ENCODE data around the gene SFRP5.

DNA sequence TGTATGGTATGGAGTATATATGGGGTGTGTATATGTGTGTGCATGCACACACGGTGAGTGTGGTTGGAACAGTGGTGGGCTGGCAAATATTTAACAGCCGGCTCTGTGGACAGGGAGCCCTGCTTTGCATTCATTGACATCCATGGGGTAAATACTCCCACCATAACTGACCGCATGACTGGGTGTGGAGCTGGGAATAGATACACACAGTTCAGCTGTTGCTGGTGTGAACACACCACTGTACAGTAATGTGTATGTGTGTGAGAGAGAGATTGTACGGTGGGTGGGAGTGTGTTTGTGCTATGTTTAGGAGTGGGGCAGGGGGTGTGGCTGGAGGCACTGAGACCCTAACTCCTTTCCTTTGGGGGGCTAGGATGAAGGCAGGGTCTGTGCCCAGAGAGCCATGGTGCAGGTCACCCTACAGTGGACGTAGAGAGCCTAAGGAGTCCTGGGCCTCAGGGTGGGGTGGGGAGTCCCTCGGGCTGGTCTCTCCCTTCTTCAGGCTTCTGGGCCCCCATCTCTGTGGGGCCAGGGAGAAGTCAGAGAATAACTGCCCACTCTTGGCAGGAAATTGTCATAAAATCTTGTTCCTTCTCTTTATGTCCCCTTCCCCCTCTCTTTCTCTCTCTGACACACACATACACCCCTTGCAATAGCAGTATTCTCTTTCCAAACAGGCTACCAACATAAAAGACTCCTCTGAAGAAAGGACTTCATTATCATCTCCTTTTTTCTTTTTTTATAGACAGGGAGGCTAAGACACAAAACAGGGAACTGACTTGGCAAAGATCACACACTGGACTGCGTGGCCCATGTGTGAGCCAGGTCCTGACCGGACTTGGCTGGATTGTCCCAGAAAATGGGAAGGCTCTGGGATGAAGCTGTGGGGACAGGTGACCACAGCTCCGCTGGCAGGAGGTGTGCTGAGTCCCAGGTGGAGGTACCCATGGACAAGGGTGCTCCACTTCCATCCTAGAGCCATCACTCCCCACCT is 3.2 kb downstream of the SFRP5 start:
- no peak for TF ChIP-seq POLR2AphosphoS5 (IDR thresholded peaks at IDR 0.05; ENCODE audit: insufficient read depth, low read depth, low read length)
- no peak for TF ChIP-seq CTCF (IDR thresholded peaks at IDR 0.05; ENCODE audit: extremely low read depth in 1 of 2, insufficient read depth in 1 of 2, low read depth in 1 of 2, low read length in 2 of 2)
- TF ChIP-seq FOS (IDR thresholded peaks at IDR 0.05; ENCODE audit: borderline replicate concordance, insufficient read depth, low read length), result no peak
- TF ChIP-seq POLR2A (IDR thresholded peaks at IDR 0.05; ENCODE audit: low read depth, low read length), result no peak
- TF ChIP-seq EZH2 (IDR thresholded peaks at IDR 0.05; ENCODE audit: borderline replicate concordance, low read depth, low read length, severe bottlenecking), result no peak
- TF ChIP-seq, protein P1, sequence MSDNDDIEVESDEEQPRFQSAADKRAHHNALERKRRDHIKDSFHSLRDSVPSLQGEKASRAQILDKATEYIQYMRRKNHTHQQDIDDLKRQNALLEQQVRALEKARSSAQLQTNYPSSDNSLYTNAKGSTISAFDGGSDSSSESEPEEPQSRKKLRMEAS (IDR thresholded peaks at IDR 0.05; ENCODE audit: insufficient read depth, insufficient read length), result no peak
- TF ChIP-seq JUN (IDR thresholded peaks at IDR 0.05; ENCODE audit: borderline replicate concordance, insufficient read depth, insufficient read length, low read depth), result no peak
- TF ChIP-seq MYC (IDR thresholded peaks at IDR 0.05; ENCODE audit: low read depth, low read length), result no peak

All from endothelial cell of umbilical vein (primary cell).